GM18861 (cell line): ENCODE results near the gene PPEF2.
"Not testable (repeated sequence)": the region's sequence is repeated elsewhere in the genome, so short reads cannot be mapped to it uniquely, and the experiment has no call there.

Experiments
- ATAC-seq: cut with Tn5 transposase; IDR thresholded peaks from one replicate; pipeline ENCODE4 v1.9.1; 2021; ENCODE audit not compliant: unreplicated experiment

The PPEF2 gene, protein sequence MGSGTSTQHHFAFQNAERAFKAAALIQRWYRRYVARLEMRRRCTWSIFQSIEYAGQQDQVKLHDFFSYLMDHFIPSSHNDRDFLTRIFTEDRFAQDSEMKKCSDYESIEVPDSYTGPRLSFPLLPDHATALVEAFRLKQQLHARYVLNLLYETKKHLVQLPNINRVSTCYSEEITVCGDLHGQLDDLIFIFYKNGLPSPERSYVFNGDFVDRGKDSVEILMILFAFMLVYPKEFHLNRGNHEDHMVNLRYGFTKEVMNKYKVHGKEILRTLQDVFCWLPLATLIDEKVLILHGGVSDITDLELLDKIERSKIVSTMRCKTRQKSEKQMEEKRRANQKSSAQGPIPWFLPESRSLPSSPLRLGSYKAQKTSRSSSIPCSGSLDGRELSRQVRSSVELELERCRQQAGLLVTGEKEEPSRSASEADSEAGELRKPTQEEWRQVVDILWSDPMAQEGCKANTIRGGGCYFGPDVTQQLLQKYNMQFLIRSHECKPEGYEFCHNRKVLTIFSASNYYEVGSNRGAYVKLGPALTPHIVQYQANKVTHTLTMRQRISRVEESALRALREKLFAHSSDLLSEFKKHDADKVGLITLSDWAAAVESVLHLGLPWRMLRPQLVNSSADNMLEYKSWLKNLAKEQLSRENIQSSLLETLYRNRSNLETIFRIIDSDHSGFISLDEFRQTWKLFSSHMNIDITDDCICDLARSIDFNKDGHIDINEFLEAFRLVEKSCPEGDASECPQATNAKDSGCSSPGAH

DNA sequence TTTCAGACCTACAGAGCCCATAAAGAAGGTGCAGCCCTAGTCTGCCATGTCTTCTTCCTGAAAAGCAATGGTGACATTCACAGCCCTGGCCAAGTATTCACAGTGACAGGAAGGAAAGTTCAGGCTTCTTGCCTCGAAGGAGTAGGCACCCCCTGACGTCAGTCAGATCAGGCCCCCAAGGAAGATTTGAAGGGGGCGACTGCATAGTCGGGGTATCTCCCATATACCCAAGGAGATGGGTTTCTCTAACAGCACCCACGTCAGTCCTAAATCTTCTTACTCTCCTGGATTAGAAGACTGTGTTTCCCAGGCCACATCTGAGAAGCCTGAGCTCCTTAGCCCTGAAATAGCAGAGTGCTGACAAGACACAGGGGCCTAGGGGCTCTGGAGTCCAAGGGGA is at the start of gene PPEF2:
Gene PPEF2 (minus strand): TSS at position 101 of the 400 bp plus-strand sequence. CDS start 6,127 bp downstream, outside the sequence.
- ATAC-seq = no peak

DNA sequence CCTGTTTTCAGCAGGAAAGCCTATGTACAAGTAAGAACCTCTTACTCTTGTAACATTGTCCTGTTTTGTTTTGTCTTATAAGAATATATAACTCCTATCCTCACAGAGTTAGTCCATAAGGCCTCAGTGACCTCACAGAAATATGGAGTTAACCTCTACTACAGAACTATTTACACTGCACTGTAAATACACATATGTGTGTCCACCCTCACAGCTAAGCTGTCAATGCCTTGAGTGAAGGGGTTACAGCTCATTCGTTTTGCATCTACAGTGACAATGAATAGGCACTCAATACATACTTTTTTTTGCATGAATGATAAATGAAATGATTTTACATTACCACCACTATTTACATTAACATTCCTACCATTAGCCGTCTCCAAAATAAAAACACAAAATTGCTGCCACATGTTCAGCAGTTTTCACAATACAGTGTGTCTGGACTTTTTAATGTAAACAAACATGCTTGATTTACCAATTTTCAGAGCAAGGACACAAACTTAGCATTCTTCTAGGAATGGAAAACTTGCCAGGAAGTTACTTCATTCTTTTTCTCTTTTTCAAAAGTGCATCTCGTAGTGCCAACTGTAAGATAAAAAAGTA is 48.1 kb upstream of the PPEF2 start:
- no peak for ATAC-seq

DNA sequence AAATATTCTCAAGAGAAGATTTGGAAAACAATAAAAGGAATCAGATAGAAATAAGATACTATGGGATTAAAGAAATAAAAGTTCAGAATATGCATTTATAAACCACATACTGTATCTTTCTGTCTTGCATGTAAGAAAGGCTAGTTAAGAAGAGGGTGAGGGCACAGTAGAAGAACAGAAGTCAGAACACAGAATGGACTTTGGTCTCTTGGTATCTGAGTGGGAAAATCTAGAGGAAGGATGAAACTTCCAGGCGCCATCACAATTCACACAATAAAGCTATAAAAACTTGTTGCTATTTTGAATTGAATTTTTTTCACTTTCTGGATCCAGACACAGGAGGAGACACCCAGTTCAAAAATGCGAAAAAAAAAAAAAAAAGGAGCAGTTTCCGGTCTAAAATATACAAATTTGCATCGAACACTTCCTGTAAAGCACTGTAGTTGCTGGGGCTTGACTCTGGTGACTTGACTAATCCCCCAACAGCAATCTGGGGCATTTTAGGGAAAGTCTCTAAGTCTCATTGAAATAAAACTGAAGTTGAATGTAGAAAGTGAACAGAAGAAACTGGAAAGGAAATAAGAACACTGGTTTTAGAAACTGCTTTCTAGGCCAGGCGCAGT is 46.7 kb upstream of the PPEF2 start:
- ATAC-seq = peak; percentile 72

DNA sequence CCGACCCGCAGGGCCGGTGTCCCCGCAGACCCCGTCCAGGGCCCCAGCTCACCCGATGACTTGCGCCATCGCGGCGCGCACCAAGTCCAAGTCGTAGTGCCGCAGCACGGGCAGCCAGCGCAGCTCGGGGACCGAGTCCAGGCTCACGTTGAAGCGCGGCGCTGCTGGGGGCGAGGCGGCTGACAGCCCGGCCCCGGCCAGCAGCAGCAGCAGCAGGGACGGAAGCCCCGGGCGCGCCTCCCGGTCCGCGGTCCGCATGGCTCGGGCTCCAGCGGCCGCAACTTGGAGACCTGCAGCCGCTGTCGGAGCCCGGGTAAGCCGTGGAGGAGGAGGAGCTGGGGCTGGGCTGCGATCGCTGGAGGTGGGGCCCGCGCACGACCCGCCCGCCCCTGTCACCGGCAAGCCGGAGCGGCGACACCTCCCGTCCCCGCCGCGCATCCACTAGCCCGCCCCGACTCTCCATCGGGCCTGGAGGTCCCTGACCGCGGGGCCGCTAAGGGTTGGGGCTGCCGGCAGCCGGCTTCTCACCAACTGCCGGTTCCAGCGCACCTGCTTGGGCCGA is 38.5 kb upstream of the PPEF2 start, which contains the start of gene NAAA:
Gene NAAA (minus strand): TSS at position 322 of the 562 bp plus-strand sequence. CDS start 64 bp downstream, at position 258.
- peak; percentile 77 for ATAC-seq

DNA sequence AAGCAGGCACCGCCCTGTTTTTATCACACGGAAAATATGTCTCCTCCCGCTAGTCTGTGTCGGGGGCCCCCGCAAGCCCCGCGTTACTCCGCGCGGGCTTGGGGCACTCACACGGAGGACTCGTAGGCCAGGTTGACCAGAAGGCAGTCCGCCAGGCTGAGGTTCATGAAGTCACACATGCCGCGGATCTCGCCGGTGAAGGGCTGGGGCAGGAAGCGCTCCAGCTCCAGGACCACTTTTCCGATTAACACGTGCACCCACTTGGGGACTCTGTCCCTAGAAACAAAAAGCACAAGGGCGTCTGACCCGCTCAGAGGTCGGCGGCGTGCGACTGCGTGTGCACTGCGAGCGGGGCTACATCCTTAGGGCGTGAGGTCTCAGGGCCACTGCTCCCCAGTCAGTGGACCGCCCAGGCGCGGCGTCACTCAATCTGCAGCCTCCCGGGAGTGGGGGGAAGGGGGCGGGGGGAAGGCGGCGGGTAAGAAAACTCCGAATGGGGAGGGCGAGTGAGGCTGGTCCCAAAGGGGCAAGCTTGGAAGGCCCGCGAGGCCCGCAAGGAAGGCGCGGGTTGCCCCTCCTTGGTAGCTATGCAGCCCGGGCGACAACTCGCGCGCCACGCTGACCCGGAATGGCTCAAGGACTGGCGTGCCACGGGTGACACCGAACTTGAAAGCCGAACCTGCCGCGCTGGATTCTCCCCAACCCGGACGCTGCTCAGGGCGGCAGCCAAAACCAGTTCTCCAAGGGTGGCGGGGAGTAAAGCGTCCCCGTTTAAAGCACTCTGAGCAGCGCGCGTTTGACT is 37.8 kb upstream of the PPEF2 start:
- peak; percentile 39 for ATAC-seq

DNA sequence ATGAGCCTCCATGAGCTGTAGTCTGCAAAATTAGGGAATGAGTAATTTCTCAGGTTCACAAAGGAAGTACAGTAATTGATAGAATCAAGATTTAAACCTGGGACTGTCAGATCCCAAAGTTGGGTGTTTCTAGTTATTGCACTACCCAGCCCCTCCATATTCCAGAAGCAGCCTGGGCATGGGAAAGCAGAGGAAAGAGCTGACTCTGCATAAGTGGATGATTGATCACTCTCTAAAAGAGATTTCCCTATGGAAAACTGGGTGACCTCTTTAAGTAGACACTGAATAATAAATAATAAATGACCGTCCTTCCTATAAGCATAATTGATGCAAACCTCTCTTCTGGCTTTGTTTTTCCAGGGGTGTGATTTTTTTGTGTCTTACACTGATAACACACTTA is 33.4 kb upstream of the PPEF2 start:
- ATAC-seq = no peak

DNA sequence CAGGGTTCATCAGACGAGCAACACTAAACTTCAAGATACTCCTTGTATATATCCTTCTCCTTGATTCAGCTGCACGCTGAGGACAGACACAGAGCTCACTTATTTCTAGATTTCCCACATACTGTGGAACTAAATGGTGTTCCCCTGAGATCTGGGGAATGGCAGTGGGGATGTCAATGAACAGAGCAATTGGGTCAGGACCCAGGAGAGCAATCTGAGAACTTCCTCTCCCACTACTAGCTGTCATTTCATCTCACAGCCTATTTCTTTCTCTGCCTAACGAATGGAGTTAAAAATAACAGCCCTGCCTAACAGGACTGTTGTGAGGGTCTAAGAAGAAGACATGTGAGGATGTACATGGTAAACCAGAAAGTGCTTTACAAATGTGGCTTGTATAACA is 27.9 kb upstream of the PPEF2 start:
- ATAC-seq = no peak

DNA sequence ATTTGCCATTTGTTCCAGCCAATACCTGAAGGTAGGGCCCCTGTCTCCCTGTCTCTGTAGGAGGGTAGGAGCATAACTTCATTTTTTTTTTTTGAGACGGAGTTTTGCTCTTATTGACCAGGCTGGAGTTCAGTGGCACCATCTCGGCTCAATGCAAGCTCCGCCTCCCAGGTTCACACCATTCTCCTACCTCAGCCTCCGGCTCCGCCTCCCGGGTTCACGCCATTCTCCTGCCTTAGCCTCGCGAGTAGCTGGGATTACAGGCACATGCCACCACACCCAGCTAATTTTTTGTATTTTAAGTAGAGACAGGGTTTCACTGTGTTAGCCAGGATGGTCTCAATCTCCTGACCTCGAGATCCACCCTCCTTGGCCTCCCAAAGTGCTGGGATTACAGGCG is 22.7 kb upstream of the PPEF2 start:
- not testable (repeated sequence) for ATAC-seq

DNA sequence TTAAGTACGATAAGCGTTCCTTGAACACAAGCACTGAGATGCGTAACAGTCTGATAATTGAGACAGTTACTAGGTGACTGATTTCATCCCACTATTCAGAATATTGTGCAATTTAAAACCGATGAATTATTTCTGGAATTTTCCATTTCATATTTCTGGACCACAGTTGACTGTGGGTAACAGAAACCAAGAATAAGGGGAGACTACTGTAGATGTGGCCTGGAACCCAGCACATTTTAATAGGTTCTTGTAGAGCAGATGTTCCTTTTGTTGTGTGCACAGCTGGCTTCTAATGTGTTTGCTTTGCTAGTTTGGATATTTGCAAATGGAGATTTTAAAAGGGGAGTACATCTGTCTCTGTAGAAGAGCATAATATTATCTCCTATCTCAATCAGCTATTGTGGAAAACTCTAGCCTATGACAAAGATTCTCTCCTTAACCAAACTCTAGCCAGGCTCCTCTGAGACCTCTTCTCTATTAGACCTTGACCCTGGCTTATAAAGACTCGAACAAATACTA is 22.1 kb upstream of the PPEF2 start:
- no peak for ATAC-seq

DNA sequence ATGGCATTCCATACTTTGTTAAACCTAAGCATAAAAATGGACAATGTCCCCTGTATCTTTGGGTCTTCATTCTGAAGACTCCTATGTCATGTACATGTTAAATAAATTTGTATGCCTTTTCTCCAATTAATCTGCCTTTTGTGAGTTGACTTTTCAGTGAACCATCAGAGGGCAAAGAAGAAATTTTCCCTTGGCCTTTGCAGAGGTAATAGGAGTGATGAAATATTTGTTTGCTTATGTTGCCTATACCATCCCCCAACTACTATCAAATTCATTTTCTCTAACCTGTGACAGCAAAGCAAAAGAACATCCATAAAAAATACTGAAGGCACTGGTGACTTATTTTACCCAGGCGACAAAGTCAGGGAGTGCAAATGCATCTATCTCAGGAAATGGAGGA is 20.3 kb upstream of the PPEF2 start:
- ATAC-seq = no peak

DNA sequence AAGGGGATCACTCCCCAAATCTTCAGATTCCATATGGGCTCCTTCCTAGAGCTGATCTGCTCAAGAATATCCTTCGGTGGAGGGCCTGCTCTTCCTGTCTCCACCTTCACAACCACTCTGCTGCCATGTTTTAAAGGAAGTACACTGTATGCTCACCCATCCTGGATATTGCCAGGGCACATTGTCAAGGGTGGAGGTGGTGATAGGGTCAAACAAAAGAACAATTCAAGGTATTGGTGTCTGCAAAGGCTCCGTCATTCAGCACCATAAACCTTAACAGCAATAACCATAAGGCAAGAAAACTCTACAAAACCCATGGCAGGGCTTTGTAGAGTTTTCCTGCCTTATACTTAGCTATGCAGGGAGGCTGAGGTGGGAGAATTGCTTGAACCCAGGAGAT is 19.7 kb upstream of the PPEF2 start:
- no peak for ATAC-seq

DNA sequence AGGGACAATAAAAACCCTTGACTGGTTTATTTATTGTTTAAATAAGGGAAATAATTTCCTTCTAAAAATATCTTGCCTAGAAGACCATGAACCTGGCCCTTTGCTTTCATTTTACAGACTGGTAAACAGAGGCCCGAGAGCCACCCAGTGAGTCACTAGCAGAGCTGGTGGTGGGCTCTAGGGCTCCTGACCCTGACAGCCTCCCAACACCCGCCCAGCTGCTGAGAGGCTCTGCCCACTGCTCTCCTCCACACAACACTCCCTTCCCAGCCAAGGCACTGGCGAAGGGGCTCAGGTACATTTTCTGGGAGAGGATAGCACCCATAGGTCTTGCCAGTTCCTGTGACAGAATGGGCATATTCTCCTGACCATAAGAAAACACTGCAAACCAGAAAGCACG is 18.1 kb upstream of the PPEF2 start:
- no peak for ATAC-seq

DNA sequence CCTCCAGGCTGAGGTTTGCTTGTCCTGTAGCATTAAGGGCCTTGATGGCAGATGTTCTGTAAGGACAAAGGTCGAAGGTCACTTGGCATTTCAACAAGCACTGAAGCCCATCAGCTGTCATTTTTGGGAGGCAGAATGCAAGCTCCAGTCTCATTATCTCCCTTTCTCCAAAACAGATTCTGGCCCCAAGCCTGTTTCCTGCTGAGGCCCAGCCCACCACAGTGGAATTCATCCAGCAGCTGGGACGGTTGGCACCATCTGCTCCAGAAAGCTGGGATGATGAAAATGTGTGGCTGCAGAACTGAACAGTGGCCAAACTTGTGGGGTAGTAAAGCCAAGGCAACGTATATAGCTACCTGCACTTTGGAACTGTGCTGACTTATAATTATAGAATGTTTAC is 17.7 kb upstream of the PPEF2 start:
- no peak for ATAC-seq

DNA sequence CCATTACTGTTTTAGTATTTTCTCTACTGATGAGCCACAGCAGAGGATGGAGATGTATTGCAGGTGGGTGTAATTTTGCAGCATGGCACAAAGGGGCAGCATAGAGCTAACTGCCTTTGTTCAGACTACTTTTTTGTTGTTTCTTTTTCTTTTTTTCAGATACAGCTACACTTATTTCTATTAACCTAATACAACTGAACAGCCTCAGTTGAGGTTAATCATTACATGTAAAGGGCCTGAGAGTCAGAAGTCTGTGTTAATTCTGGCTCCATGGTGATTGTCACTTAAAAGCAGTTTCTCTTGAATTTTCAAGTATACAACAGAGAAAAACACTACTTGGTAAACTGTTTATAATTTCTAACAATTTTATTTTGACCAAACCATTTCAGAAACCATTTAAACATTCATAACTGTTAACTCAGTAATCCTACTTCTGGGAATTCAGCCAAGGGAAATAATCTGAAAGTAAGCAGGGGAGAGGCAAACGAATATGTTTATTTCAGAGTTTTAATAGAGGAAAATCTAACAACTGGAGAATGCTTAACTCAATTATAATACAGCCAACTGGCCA is 13.9 kb upstream of the PPEF2 start:
- peak; percentile 96 for ATAC-seq

DNA sequence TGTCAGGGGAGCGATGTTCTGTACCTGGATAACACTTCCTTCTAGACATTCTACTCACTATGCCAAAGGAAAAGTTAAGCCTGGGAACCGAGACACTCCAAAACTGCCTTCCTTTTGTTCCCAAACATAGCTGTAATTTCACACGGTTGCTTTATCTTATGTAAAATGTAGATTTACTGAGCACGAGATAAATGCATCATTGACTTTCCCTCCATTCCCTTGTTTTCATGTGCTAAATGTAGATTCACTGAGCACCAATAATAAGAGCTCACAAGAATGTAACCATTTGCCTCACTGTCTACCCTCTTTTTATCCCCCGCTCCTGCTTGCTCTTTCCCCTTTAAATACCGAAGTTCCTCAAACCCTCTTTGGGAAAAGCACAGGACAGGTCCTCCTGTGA is 10.7 kb upstream of the PPEF2 start:
- no peak for ATAC-seq

DNA sequence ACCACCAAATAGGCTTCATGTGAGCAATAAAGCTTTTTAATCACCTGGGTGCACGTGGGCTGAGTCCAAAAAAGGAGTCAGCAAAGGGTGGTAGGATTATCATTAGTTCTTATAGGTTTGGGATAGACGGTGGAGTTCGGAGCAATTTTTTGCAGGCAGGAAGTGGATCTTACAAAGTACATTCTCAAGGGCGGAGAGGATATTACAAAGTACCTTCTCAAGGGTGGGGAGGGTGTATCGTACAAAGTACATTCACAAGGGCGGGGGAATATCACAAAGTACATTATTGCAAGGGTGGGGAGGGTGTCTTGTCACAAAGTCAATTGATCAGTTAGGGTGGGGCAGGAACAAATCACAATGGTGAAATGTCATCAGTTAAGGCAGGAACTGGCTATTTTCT is 8.6 kb upstream of the PPEF2 start:
- not testable (repeated sequence) for ATAC-seq

DNA sequence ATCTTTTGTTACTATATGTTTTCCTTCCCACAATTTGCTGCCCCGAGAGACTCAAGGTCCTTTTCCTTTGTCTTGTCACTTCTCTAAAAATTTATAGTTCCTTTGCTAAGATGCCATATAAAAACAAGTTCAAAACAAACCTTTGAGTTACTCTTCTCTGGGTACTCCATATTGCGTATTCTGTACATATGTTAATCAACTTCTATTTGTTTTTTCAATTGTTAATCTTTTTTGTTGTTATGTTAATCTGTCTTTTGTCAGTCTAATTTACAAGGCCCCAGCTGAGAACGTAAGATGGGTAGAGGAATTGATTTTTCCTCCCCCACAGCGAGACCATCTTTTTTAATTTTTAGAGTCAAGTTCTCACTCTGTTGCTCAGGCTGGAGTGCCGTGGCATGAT is 7.2 kb upstream of the PPEF2 start:
- ATAC-seq = no peak

DNA sequence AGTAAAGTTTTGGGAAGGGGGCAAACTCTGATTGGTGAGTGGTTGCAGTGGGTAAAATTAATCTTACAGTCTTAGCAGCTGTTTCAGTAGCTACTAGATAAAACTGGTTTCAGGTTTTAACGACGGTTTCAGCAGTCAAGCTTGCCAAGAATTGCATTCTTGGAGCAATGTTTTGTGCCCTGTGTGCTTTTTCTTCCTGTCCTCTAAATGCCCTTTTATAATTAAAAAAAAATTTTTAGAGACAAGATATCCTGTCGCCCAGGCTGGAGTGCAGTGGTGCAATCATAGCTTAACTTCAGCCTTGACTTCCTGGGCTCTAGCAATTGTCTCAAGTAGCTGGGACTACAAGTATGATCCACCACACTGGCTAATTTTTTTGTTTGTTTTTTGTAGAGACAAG is 6.3 kb upstream of the PPEF2 start:
- no peak for ATAC-seq

DNA sequence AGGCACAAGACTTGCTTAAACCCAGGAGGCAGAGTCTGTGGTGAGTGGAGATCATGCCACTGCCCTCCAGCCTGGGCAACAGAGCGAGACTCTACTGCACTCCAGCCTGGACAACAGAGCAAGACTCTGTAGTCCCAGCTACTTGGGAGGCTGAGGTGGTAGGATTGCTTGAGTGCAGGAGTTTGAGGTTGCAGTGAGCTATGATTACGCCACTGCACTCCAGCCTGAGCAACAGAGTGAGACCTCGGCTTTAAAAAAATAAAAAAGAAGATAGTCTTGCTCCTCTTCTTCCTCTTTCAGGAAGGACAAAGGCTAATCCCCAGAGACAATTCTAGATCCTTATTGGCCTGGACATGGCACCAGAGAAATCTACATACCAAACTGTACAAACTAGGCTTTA is 5.7 kb upstream of the PPEF2 start:
- ATAC-seq = no peak

DNA sequence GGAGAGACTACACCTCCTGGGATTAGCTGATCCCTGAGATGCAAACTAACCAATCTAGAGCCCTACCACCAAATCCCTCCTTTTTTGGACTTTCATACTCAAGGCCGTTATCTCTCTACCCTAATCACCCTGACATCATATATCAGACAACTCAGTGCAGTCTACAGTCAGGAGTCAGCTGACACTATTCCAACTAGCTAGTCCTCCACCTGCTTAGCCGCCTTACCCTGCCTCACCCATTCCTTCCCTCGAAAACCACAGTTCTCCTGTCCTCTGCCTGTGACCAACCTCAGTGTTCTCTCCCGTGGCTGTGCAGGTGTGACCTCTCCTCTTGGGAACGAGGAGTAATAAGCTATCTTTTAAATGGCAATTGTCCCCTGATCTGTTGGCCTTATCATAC is 1.8 kb upstream of the PPEF2 start:
- ATAC-seq = no peak
